ENCODE data around the gene NARS2.

DNA sequence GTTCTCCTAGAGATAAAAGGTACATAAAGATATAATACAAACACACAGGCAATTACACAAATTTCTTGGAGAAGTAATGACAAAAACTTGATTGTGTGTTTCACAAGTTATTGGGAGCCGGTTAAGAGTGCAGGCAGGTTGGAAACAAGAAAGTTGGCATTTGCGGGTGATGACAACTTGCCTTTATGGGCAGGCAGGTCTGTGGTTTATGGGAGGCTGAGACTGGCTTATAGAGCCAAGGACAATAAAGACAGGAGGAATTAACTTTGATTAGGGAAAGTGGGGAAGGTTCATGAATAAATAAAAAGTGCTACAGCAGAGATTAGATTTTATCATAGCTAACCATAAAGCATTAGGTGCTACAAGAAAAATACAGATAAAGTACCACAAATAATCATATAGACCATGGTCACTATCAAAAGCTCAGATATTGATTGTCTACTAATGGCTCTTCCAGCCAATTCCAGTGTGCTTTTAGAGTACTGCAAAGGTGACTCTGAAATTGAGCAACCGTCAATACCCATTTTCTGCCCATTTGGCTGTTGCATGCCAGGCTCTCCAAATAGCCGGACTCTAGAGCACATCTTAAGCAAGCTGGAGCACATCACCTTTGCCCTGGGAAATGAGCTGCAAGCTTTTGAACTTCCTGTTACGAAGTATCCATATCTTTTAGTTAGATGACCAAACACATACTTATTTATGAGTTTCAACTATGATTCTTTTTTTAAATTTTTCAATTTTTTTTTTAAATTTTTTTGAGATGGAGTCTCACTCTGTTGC lies 123.1 kb downstream of the NARS2 start:
- TF ChIP-seq, protein P1, sequence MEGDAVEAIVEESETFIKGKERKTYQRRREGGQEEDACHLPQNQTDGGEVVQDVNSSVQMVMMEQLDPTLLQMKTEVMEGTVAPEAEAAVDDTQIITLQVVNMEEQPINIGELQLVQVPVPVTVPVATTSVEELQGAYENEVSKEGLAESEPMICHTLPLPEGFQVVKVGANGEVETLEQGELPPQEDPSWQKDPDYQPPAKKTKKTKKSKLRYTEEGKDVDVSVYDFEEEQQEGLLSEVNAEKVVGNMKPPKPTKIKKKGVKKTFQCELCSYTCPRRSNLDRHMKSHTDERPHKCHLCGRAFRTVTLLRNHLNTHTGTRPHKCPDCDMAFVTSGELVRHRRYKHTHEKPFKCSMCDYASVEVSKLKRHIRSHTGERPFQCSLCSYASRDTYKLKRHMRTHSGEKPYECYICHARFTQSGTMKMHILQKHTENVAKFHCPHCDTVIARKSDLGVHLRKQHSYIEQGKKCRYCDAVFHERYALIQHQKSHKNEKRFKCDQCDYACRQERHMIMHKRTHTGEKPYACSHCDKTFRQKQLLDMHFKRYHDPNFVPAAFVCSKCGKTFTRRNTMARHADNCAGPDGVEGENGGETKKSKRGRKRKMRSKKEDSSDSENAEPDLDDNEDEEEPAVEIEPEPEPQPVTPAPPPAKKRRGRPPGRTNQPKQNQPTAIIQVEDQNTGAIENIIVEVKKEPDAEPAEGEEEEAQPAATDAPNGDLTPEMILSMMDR (IDR thresholded peaks at IDR 0.05): no peak
- TF ChIP-seq POLR2A (IDR thresholded peaks at IDR 0.05): no peak

All from thyroid gland (tissue), 4 donors.